ENCODE measurements around the gene LBP. TPM values are rescaled to one million over a fixed set of nuclear protein-coding genes. Genes with fewer than 3 reads are reported as not detected.

Gene LBP
- total and polyA plus RNA-seq, 10 of the 15 experiments (the other 5 are each of a cell fraction or from before 2014, with no cell fraction given): 0.04 to 0.10 TPM; not detected in 8

GRCh38 chr20:38315290-38315966 is 30.9 kb upstream of the LBP start:
- intact Hi-C loops (cut with micrococcal nuclease; ENCODE audit: unreplicated experiment) (no loop called here), in situ Hi-C loops (cut with MboI) (no loop called here)
- Histone ChIP-seq H3K27ac (ENCODE audit: control insufficient read depth, insufficient read depth) (no peak overlapping the region), H3K4me1 (ENCODE audit: control insufficient read depth, insufficient read depth, low read length) (no peaks in the 10 kb centered on the region), H3K4me3 (no peak overlapping the region), H3K79me2 (ENCODE audit: control insufficient read depth, insufficient read depth, low read length) (no peaks in the 10 kb centered on the region), H3K9ac (ENCODE audit: control insufficient read depth, insufficient read depth, low read length) (no peak overlapping the region), H3K4me2 (ENCODE audit: control insufficient read depth, insufficient read depth) (no peak overlapping the region), H2AFZ (ENCODE audit: control insufficient read depth, low read depth, low read length) (no peak overlapping the region), H3K9me3 (replicated peaks; ENCODE audit: control insufficient read depth, insufficient read depth, low read length) (no peaks in the 10 kb centered on the region), H4K20me1 (ENCODE audit: control insufficient read depth, insufficient read depth) (no peaks in the 10 kb centered on the region), H3K27me3 (replicated peaks in 1 of 2; ENCODE audit: control insufficient read depth in 2 of 2, insufficient read depth in 2 of 2, low read length in 1 of 2) (peaks cover 0 to 5% of the 10 kb centered on the region in 2 experiments; a peak in 1 of 4 replicates), H3K36me3 (ENCODE audit: control insufficient read depth in 2 of 2, insufficient read depth in 2 of 2, low read length in 1 of 2) (no peaks in the 10 kb centered on the region)
- FAIRE-seq: no peak
- ChIA-PET POLR2A (no interaction called here), RAD21 (ENCODE audit: unreplicated experiment) (no interaction called here), SMC1A (ENCODE audit: uncharacterized antibody, unreplicated experiment) (no interaction called here), CTCF (no interaction called here)
- WGBS (ENCODE audit: insufficient coverage, insufficient replicate concordance, low lambda C conversion rate, missing lambda C conversion rate): 29% methylated on average over 3 of the region's 5 CpGs
- BruUV-seq (replicated peaks): no TSS peak
- TF ChIP-seq, protein P1, sequence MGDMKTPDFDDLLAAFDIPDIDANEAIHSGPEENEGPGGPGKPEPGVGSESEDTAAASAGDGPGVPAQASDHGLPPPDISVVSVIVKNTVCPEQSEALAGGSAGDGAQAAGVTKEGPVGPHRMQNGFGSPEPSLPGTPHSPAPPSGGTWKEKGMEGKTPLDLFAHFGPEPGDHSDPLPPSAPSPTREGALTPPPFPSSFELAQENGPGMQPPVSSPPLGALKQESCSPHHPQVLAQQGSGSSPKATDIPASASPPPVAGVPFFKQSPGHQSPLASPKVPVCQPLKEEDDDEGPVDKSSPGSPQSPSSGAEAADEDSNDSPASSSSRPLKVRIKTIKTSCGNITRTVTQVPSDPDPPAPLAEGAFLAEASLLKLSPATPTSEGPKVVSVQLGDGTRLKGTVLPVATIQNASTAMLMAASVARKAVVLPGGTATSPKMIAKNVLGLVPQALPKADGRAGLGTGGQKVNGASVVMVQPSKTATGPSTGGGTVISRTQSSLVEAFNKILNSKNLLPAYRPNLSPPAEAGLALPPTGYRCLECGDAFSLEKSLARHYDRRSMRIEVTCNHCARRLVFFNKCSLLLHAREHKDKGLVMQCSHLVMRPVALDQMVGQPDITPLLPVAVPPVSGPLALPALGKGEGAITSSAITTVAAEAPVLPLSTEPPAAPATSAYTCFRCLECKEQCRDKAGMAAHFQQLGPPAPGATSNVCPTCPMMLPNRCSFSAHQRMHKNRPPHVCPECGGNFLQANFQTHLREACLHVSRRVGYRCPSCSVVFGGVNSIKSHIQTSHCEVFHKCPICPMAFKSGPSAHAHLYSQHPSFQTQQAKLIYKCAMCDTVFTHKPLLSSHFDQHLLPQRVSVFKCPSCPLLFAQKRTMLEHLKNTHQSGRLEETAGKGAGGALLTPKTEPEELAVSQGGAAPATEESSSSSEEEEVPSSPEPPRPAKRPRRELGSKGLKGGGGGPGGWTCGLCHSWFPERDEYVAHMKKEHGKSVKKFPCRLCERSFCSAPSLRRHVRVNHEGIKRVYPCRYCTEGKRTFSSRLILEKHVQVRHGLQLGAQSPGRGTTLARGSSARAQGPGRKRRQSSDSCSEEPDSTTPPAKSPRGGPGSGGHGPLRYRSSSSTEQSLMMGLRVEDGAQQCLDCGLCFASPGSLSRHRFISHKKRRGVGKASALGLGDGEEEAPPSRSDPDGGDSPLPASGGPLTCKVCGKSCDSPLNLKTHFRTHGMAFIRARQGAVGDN (IDR thresholded peaks at IDR 0.05): no peak
- TF ChIP-seq NR2C1 (IDR thresholded peaks at IDR 0.05): no peak
- ATAC-seq: no peak
- no peak for DNase-seq (ENCODE audit: low read depth, low spot score)

DNA sequence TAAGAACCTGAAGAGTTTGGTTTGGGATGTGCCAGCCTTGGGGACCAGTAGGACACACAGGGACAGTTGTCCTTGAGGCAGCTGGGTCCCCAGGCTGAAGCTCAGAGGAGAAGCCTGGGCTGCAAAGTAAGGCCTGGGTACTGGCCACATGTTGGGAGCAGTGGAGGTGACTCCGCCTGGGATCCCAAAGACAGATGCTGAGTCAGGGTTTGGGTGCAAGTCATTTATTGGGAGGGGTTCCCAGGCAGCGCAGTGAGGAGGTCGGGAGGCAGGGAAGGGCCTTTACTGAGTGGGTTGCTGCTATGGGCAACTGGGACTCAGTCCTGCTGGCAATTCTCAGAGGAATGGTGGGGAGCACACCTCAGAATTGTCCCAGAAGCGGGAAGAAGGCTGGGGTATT is 29.9 kb upstream of the LBP start:
- WGBS (ENCODE audit: insufficient coverage, insufficient replicate concordance, low lambda C conversion rate, missing lambda C conversion rate): 33% methylated on average over 4 of the region's 4 CpGs
- Histone ChIP-seq H3K9me3 (replicated peaks; ENCODE audit: control insufficient read depth, insufficient read depth, low read length) (no peaks in the 10 kb centered on the region), H3K9ac (ENCODE audit: control insufficient read depth, insufficient read depth, low read length) (no peak overlapping the region), H3K36me3 (ENCODE audit: control insufficient read depth in 2 of 2, insufficient read depth in 2 of 2, low read length in 1 of 2) (no peaks in the 10 kb centered on the region), H3K4me2 (ENCODE audit: control insufficient read depth, insufficient read depth) (no peak overlapping the region), H3K79me2 (ENCODE audit: control insufficient read depth, insufficient read depth, low read length) (no peaks in the 10 kb centered on the region), H3K4me1 (ENCODE audit: control insufficient read depth, insufficient read depth, low read length) (no peaks in the 10 kb centered on the region), H2AFZ (ENCODE audit: control insufficient read depth, low read depth, low read length) (no peak overlapping the region), H3K27me3 (replicated peaks in 1 of 2; ENCODE audit: control insufficient read depth in 2 of 2, insufficient read depth in 2 of 2, low read length in 1 of 2) (no peaks in the 10 kb centered on the region; a peak in 1 of 4 replicates), H3K4me3 (no peak overlapping the region), H4K20me1 (ENCODE audit: control insufficient read depth, insufficient read depth) (no peaks in the 10 kb centered on the region), H3K27ac (ENCODE audit: control insufficient read depth, insufficient read depth) (no peak overlapping the region)
- RAD21 ChIA-PET (ENCODE audit: unreplicated experiment): no interaction called here
- CTCF ChIA-PET: no interaction called here
- FAIRE-seq (no peak), DNase-seq (ENCODE audit: low read depth, low spot score) (no peak), ATAC-seq (no peak)
- intact Hi-C loops (cut with micrococcal nuclease; ENCODE audit: unreplicated experiment) (no loop called here), in situ Hi-C loops (cut with MboI) (no loop called here)
- BruUV-seq (replicated peaks): no TSS peak
- POLR2A ChIA-PET: no interaction called here
- SMC1A ChIA-PET (ENCODE audit: uncharacterized antibody, unreplicated experiment): no interaction called here
- TF ChIP-seq EZH2 (IDR thresholded peaks at IDR 0.05; ENCODE audit: borderline replicate concordance, control insufficient read depth, low read depth, low read length) (no peak), BACH1 (IDR thresholded peaks at IDR 0.05; ENCODE audit: borderline replicate concordance) (no peak), KDM1A (IDR thresholded peaks at IDR 0.05; ENCODE audit: borderline replicate concordance) (no peak), BRCA1 (IDR thresholded peaks at IDR 0.05; ENCODE audit: low read depth, low read length) (no peak), MEF2A (IDR thresholded peaks at IDR 0.05; ENCODE audit: insufficient read depth, low read depth, low read length) (no peak), FOXM1 (IDR thresholded peaks at IDR 0.05; ENCODE audit: low read depth, low read length) (no peak), CBX5 (IDR thresholded peaks at IDR 0.05; ENCODE audit: low read depth) (no peak), SMAD1 (IDR thresholded peaks at IDR 0.05; ENCODE audit: low read depth, partially characterized antibody) (no peak), E4F1 (IDR thresholded peaks at IDR 0.05; ENCODE audit: borderline replicate concordance, partially characterized antibody) (no peak)

Measured in GM12878 (cell line).